H1 (cell line): Measurements from ENCODE around the gene WASHC3. TPM values are rescaled to one million over a fixed set of nuclear protein-coding genes. Genes with fewer than 3 reads are reported as not detected.

Experiments used
- CTCF ChIA-PET: fragments of 300-600 bp; sonication (Branson Sonifier 250); formaldehyde crosslinking; loops from one replicate; lab custom pipeline; 2021; ENCODE audit not compliant: partially characterized antibody; lab: Charles Lee
- POLR2A ChIA-PET: fragments of 300-600 bp; sonication (Branson Sonifier 250); formaldehyde crosslinking; loops from one replicate; lab custom pipeline; 2021; ENCODE audit warnings: inconsistent platforms; ENCODE audit not compliant: partially characterized antibody; lab: Charles Lee
- DNase-seq, 2 experiments: peaks; one replicate each; pipeline versions ENCODE4 v3.0.0 to v3.0.0-alpha.2; 2010 to 2022; ENCODE audit warnings: low spot score in 2 of 2, low read depth in 1 of 2, mixed read lengths in 1 of 2
- FAIRE-seq: peaks from 2 replicates; lab custom pipeline; 2011; peaks lifted over from hg19 to GRCh38; lab: Jason Lieb, UNC
- H2AFZ ChIP-seq: 2 replicates; pipeline ENCODE4 v1.8.1; 2012; ENCODE audit warnings: low read length, inconsistent platforms
- H2AK5ac ChIP-seq: 2 replicates; pipeline ENCODE4 v1.6.1; 2013; ENCODE audit warnings: low read depth, low read length
- H2BK120ac ChIP-seq: replicated peaks from 2 replicates; pipeline ENCODE3; 2013; ENCODE audit warnings: low read depth, low read length, inconsistent platforms
- H2BK12ac ChIP-seq: 2 replicates; pipeline ENCODE4 v1.6.1; 2013; ENCODE audit warnings: low read depth, low read length
- H2BK15ac ChIP-seq: 2 replicates; pipeline ENCODE4 v1.6.1; 2013; ENCODE audit warnings: low read length
- H2BK20ac ChIP-seq: 2 replicates; pipeline ENCODE4 v1.6.1; 2013; ENCODE audit warnings: low read length
- H2BK5ac ChIP-seq: 2 replicates; pipeline ENCODE4 v1.6.1; 2013; ENCODE audit warnings: low read depth, low read length
- H3K14ac ChIP-seq: 2 replicates; pipeline ENCODE4 v1.6.1; 2013; ENCODE audit warnings: inconsistent platforms; ENCODE audit not compliant: insufficient read length
- H3K18ac ChIP-seq: 2 replicates; pipeline ENCODE4 v1.6.1; 2013; ENCODE audit warnings: low read length; ENCODE audit errors: extremely low read depth
- H3K23ac ChIP-seq: 2 replicates; pipeline ENCODE4 v1.6.1; 2013; ENCODE audit warnings: inconsistent platforms; ENCODE audit not compliant: insufficient read length
- H3K23me2 ChIP-seq: 2 replicates; pipeline ENCODE4 v1.6.1; 2013; ENCODE audit warnings: low read depth, low read length
- H3K27ac ChIP-seq: 2 replicates; pipeline ENCODE4 v1.6.1; 2011; ENCODE audit warnings: low read depth, low read length, inconsistent platforms
- H3K27me3 ChIP-seq, 4 experiments: replicated peaks in 1 of 4; 1 replicate in 1 of 4; 2 replicates in 3 of 4; pipeline versions ENCODE4 v1.6.1 to v1.8.1; 2011 to 2013; ENCODE audit warnings: low read length in 3 of 4, mild to moderate bottlenecking in 3 of 4, inconsistent platforms in 2 of 4, mixed read lengths in 2 of 4, moderate library complexity in 1 of 4; ENCODE audit not compliant: control insufficient read depth in 3 of 4, insufficient read depth in 3 of 4; ENCODE audit errors: extremely low read depth in 1 of 4
- H3K36me3 ChIP-seq, 4 experiments: 2 replicates each; pipeline versions ENCODE4 v1.6.1 to v1.8.1; 2011 to 2013; ENCODE audit warnings: mild to moderate bottlenecking in 4 of 4, low read length in 3 of 4, moderate library complexity in 2 of 4, control low read depth in 1 of 4, inconsistent platforms in 1 of 4; ENCODE audit not compliant: insufficient read depth in 4 of 4, control insufficient read depth in 2 of 4
- H3K4ac ChIP-seq: replicated peaks from 2 replicates; pipeline ENCODE3; 2013; ENCODE audit warnings: low read length, low read depth, mixed read lengths, inconsistent platforms; ENCODE audit not compliant: insufficient read length
- H3K4me1 ChIP-seq, 4 experiments: replicated peaks in 1 of 4; 1 replicate in 1 of 4; 2 replicates in 3 of 4; pipeline versions ENCODE4 v1.6.1 to v1.8.1; 2011 to 2013; ENCODE audit warnings: low read length in 3 of 4, inconsistent platforms in 2 of 4, mixed read lengths in 1 of 4; ENCODE audit not compliant: insufficient read depth in 4 of 4, control insufficient read depth in 3 of 4
- H3K4me2 ChIP-seq, 2 experiments: 2 replicates each; pipeline versions ENCODE4 v1.6.1 to v1.8.1; 2011 to 2013; ENCODE audit warnings: low read depth in 2 of 2, low read length in 2 of 2, control low read depth in 1 of 2, inconsistent platforms in 1 of 2, mild to moderate bottlenecking in 1 of 2; ENCODE audit not compliant: insufficient read depth in 1 of 2
- H3K4me3 ChIP-seq, 4 experiments: fragments of 200-600, 300-600 bp in 1 of 4; sonication (generic), shearing (Covaris generic), sonication (Bioruptor Twin) in 1 of 4; 2 replicates each; pipeline versions ENCODE4 v1.5.1 to v1.8.1; 2011 to 2016; ENCODE audit warnings: low read length in 4 of 4, low read depth in 3 of 4, control low read depth in 2 of 4, inconsistent platforms in 2 of 4, mild to moderate bottlenecking in 2 of 4, mixed read lengths in 1 of 4, moderate library complexity in 1 of 4; ENCODE audit not compliant: insufficient read depth in 2 of 4; ENCODE audit errors: extremely low read depth in 1 of 4
- H3K56ac ChIP-seq: replicated peaks from 2 replicates; pipeline ENCODE3; 2013; ENCODE audit warnings: low read depth, mild to moderate bottlenecking, mixed read lengths, low read length, inconsistent platforms; ENCODE audit not compliant: insufficient read length
- H3K79me1 ChIP-seq: 2 replicates; pipeline ENCODE4 v1.6.1; 2013; ENCODE audit warnings: low read depth, low read length, control low read depth
- H3K79me2 ChIP-seq, 2 experiments: 2 replicates each; pipeline versions ENCODE4 v1.6.1 to v1.8.1; 2012 to 2013; ENCODE audit warnings: low read length in 2 of 2, mild to moderate bottlenecking in 2 of 2, inconsistent platforms in 1 of 2; ENCODE audit not compliant: insufficient read depth in 2 of 2, control insufficient read depth in 1 of 2
- H3K9ac ChIP-seq, 4 experiments: replicated peaks in 1 of 4; 1 replicate in 1 of 4; 2 replicates in 3 of 4; pipeline versions ENCODE4 v1.6.1 to v1.8.1; 2011 to 2013; ENCODE audit warnings: low read depth in 3 of 4, low read length in 3 of 4, control low read depth in 2 of 4, mild to moderate bottlenecking in 2 of 4, moderate library complexity in 2 of 4, inconsistent platforms in 1 of 4; ENCODE audit errors: extremely low read depth in 1 of 4
- H3K9me3 ChIP-seq, 2 experiments: 2 replicates each; pipeline versions ENCODE4 v1.6.1 to v1.8.1; 2012 to 2013; ENCODE audit warnings: mild to moderate bottlenecking in 2 of 2, moderate library complexity in 2 of 2, control low read depth in 1 of 2, inconsistent platforms in 1 of 2, low read depth in 1 of 2, low read length in 1 of 2, mixed read lengths in 1 of 2; ENCODE audit not compliant: insufficient read depth in 2 of 2
- H4K20me1 ChIP-seq, 2 experiments: replicated peaks in 1 of 2; 2 replicates each; pipeline versions ENCODE3 to v1.8.1; 2011 to 2013; ENCODE audit warnings: inconsistent platforms in 2 of 2, low read length in 2 of 2, mild to moderate bottlenecking in 1 of 2; ENCODE audit not compliant: insufficient read depth in 2 of 2, control insufficient read depth in 1 of 2
- H4K5ac ChIP-seq: 2 replicates; pipeline ENCODE4 v1.6.1; 2013; ENCODE audit warnings: low read length, low read depth, mixed read lengths, inconsistent platforms; ENCODE audit not compliant: insufficient read length
- H4K8ac ChIP-seq: 2 replicates; pipeline ENCODE4 v1.8.0; 2013; ENCODE audit warnings: mild to moderate bottlenecking, moderate library complexity, low read length, inconsistent platforms; ENCODE audit not compliant: insufficient read depth; ENCODE audit errors: extremely low read depth
- H4K91ac ChIP-seq: replicated peaks from 2 replicates; pipeline ENCODE3; 2013; ENCODE audit warnings: low read length, mixed read lengths, inconsistent platforms; ENCODE audit not compliant: insufficient read length
- CBX8 ChIP-seq: fragments of 300-800, 300-1000 bp; sonication (generic); IDR thresholded peaks from 2 replicates; pipeline ENCODE4 v1.7.1; 2016; ENCODE audit warnings: low read depth, low read length, borderline replicate concordance
- KDM5A ChIP-seq: fragments of 200-600 bp; IDR thresholded peaks from 2 replicates; pipeline ENCODE4 v1.7.1; 2012; ENCODE audit warnings: mild to moderate bottlenecking, low read length, inconsistent platforms, mixed read lengths
- TAF7 ChIP-seq: optimal IDR thresholded peaks from 2 replicates; pipeline ENCODE3; 2011; ENCODE audit warnings: low read depth, mild to moderate bottlenecking, inconsistent platforms, low read length, moderate library complexity, borderline replicate concordance
- polyA plus RNA-seq, 7 experiments: library from polyadenylated mRNA; depleted of rRNA in 3 of 7; stranded (reverse) in 5 of 7; unstranded in 2 of 7; fragments of >200 nt in 5 of 7; fragments of 200-250 nt in 2 of 7; gene quantifications; 1 replicate in 5 of 7; 2 replicates in 1 of 7; 4 replicates in 1 of 7; pipeline versions ENCODE4 v1.2.1 to v1.2.3, GENCODE V29; 2011 to 2013; ENCODE audit warnings: missing spikeins in 2 of 7, mixed read lengths in 2 of 7
- total RNA-seq: library from RNA; stranded (reverse); fragmentation: NEBNext Ultra II Directional; extraction: Animal tissue kit (Norgen Biotek cat#: 25700); gene quantifications from 2 replicates; pipeline ENCODE4 v1.2.1, GENCODE V29; 2021

The WASHC3 gene
- total and polyA plus RNA-seq, 2 of the 8 experiments (the other 6 are each of a cell fraction or from before 2014, with no cell fraction given) = 7.4 to 8.3 TPM

DNA sequence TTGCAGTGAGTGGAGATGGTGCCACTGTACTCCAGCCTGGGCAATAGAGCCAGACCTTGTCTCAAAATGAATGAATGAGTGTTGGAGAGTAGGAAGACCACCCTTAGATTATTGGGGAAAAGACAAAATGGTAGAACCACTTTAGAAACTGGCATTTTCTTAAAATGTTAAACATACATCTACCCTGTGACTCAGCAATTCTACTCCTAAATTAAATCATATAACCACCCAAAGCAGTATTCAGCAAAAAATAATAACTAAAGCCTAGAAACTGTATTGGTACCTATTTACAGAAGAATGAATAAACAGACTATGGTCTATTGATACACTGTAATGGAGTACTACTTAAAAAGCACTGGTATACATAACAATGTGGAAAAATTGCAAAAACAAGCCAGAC is 49.0 kb upstream of the WASHC3 start:
- H3K4me3 ChIP-seq = no peak overlapping the region
- H3K4me2 ChIP-seq = no peak overlapping the region
- no peak overlapping the region for H2BK15ac ChIP-seq
- DNase-seq = no peak
- no peak overlapping the region for H2BK5ac ChIP-seq
- POLR2A ChIA-PET = interaction anchor here (1.0 kb wide), 1 partner anchor 9 kb away, joined by 4 read pairs; the partner anchor contains the start of genes NUP37 and PARPBP
- no peak for FAIRE-seq
- no peak overlapping the region for H2AK5ac ChIP-seq
- H3K27ac ChIP-seq = no peak overlapping the region
- H2BK120ac ChIP-seq = no peak overlapping the region
- H3K56ac ChIP-seq = no peak overlapping the region
- no peak overlapping the region for H3K18ac ChIP-seq
- CTCF ChIA-PET = interaction anchor here (1.4 kb wide), 1 partner anchor 15 kb away, joined by 4 read pairs; no protein-coding TSS in a partner anchor
- TF ChIP-seq KDM5A (no peak), CBX8 (no peak), TAF7 (no peak)
- no peaks in the 10 kb centered on the region for H3K27me3 ChIP-seq
- peaks cover 3 to 6% of the 10 kb centered on the region in 2 experiments; a peak in 2 of 4 replicates for H3K9me3 ChIP-seq
- H4K8ac ChIP-seq = no peak overlapping the region
- H3K23ac ChIP-seq = no peak overlapping the region
- H3K79me1 ChIP-seq = no peaks in the 10 kb centered on the region
- no peak overlapping the region for H3K4ac ChIP-seq
- no peaks in the 10 kb centered on the region for H3K79me2 ChIP-seq
- no peak overlapping the region for H2BK20ac ChIP-seq
- no peak overlapping the region for H2BK12ac ChIP-seq
- no peak overlapping the region for H3K14ac ChIP-seq
- peaks cover 6 to 53% (median 32%) of the 10 kb centered on the region in 4 experiments; a peak in 7 of 8 replicates for H3K36me3 ChIP-seq
- no peaks in the 10 kb centered on the region for H4K20me1 ChIP-seq
- H3K9ac ChIP-seq = no peak overlapping the region
- H3K23me2 ChIP-seq = no peaks in the 10 kb centered on the region
- no peak overlapping the region for H4K5ac ChIP-seq
- H2AFZ ChIP-seq = no peak overlapping the region
- no peaks in the 10 kb centered on the region; a peak in 1 of 7 replicates for H3K4me1 ChIP-seq
- no peak overlapping the region for H4K91ac ChIP-seq
